Brain microvascular endothelial cell (primary cell): Measurements from ENCODE around the gene NHLRC4.

ENCODE experiments used
- DNase-seq: peaks from one replicate; pipeline ENCODE4 v3.0.0-alpha.2; 2020
- H3K27ac ChIP-seq: fragments of 250-450 bp; sonication (Bioruptor Pico); 2 replicates; pipeline ENCODE4 v1.5.1; 2020; ENCODE audit warnings: mild to moderate bottlenecking, moderate library complexity
- H3K27me3 ChIP-seq: fragments of 250-450 bp; sonication (Bioruptor Pico); replicated peaks from 2 replicates; pipeline ENCODE4 v1.5.1; 2020; ENCODE audit warnings: mild to moderate bottlenecking
- H3K36me3 ChIP-seq: fragments of 250-450 bp; sonication (Bioruptor Pico); replicated peaks from 2 replicates; pipeline ENCODE4 v1.5.1; 2020; ENCODE audit warnings: mild to moderate bottlenecking
- H3K4me3 ChIP-seq: 2 replicates; pipeline ENCODE4 v1.5.1; 2011; ENCODE audit warnings: low read depth, mild to moderate bottlenecking, control low read depth, low read length, moderate library complexity
- CTCF ChIP-seq: IDR thresholded peaks from 2 replicates; pipeline ENCODE4 v1.5.1; 2011; ENCODE audit warnings: low read depth, mild to moderate bottlenecking, moderate library complexity, low read length, control low read depth, inconsistent platforms; ENCODE audit errors: missing control alignments
- in situ Hi-C: cut with HindIII; loops from 2 replicates; pipeline ENCODE4 v1.10.0; 2017; ENCODE audit warnings: low sequenced_read_pairs, low pct_ligation_motif_present

NHLRC4 gene

GRCh38 chr16:578232-578869 lies 11.5 kb downstream of the NHLRC4 start:
- H3K4me3 ChIP-seq: no peak overlapping the region
- no peak for DNase-seq
- in situ Hi-C loops: no loop called here
- peaks cover 17% of the 10 kb centered on the region for H3K36me3 ChIP-seq
- H3K27me3 ChIP-seq: no peaks in the 10 kb centered on the region
- no peak overlapping the region for H3K27ac ChIP-seq
- no peak for TF ChIP-seq CTCF

- no peak overlapping the region for H3K27ac ChIP-seq
- no peak overlapping the region for H3K4me3 ChIP-seq
- peak; percentile 27 for DNase-seq
- in situ Hi-C loops: no loop called here
- H3K27me3 ChIP-seq: no peaks in the 10 kb centered on the region
- peak; percentile 87 for TF ChIP-seq CTCF
- peaks cover 17% of the 10 kb centered on the region for H3K36me3 ChIP-seq
Observed at GRCh38 chr16:578870-579405, 12.1 kb downstream of the NHLRC4 start.

GRCh38 chr16:580141-580945 lies 13.5 kb downstream of the NHLRC4 start:
- TF ChIP-seq CTCF: no peak
- H3K27ac ChIP-seq: no peak overlapping the region
- DNase-seq: no peak
- H3K4me3 ChIP-seq: no peak overlapping the region
- H3K27me3 ChIP-seq: no peaks in the 10 kb centered on the region
- peaks cover 8% of the 10 kb centered on the region for H3K36me3 ChIP-seq
- in situ Hi-C loops: no loop called here

- Histone ChIP-seq H3K4me3 (no peak overlapping the region), H3K27ac (no peak overlapping the region), H3K27me3 (no peaks in the 10 kb centered on the region), H3K36me3 (peaks cover under 1% of the 10 kb centered on the region)
- in situ Hi-C loops: no loop called here
- no peak for TF ChIP-seq CTCF
- DNase-seq: no peak
Observed at GRCh38 chr16:580946-581498, 14.2 kb downstream of the NHLRC4 start.

DNA sequence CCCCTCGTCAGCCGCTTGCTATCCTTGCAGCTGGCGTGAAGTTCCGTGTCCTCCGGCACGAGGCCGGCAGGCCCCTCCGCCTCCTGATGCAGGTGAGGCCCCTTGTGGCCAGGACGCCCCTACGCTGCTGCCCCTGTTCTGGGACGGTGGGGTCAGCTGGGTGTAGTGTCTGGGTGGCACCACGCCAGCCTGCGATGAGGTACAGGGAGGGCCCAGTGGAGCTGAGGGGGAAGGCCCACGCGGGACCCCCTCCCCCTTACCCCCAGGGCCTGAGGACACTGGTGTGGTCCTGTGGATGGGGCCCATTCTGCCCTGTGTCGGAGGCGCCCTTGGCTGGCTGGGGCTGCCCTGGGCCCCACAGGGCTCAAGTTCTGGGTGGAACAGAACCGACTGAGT lies 15.4 kb downstream of the NHLRC4 start:
- in situ Hi-C loops: no loop called here
- H3K27ac ChIP-seq: no peak overlapping the region
- H3K4me3 ChIP-seq: no peak overlapping the region
- no peak for TF ChIP-seq CTCF
- no peaks in the 10 kb centered on the region for H3K36me3 ChIP-seq
- no peak for DNase-seq
- no peaks in the 10 kb centered on the region for H3K27me3 ChIP-seq
